ENCODE measurements around the gene SLC1A2. TPM values are rescaled to one million over a fixed set of nuclear protein-coding genes. Genes with fewer than 3 reads are reported as not detected.

SLC1A2 gene
- total and polyA plus RNA-seq, 2 of the 4 experiments (the other 2 are of a cell fraction) = 0.15 to 0.54 TPM

GRCh38 chr11:35366798-35367197 is 52.6 kb downstream of the SLC1A2 start:
- in situ Hi-C loops (cut with MboI; ENCODE audit: low sequenced_read_pairs) = no loop called here
- peaks cover 11% of the 10 kb centered on the region for H3K9me1 ChIP-seq (ENCODE audit: insufficient read depth, low read length)
- no peaks in the 10 kb centered on the region for H3K79me1 ChIP-seq (ENCODE audit: low read depth in 1 of 2, low read length in 2 of 2)
- no peak for TF ChIP-seq MAFK (IDR thresholded peaks at IDR 0.05; ENCODE audit: low read depth, low read length)
- no peak for TF ChIP-seq NFE2L2 (IDR thresholded peaks at IDR 0.05; ENCODE audit: low read depth, low read length)
- TF ChIP-seq RAD21 (IDR thresholded peaks at IDR 0.05; ENCODE audit: low read length) = no peak
- TF ChIP-seq SMC3 (IDR thresholded peaks at IDR 0.05; ENCODE audit: low read depth, low read length) = no peak
- H3K9me3 ChIP-seq (ENCODE audit: control insufficient read depth, insufficient read depth, low read length) = no peaks in the 10 kb centered on the region; the same call in 1 of the 2 replicates
- no peak overlapping the region for H3K4me3 ChIP-seq (ENCODE audit: insufficient read depth, low read depth, low read length)
- ChIA-PET POLR2A (ENCODE audit: unreplicated experiment) (interaction anchor here (0.6 kb wide), 1 partner anchor 58 kb away, joined by 4 read pairs; no protein-coding TSS in a partner anchor), CTCF (no interaction called here)
- H4K8ac ChIP-seq (ENCODE audit: low read depth in 2 of 2, low read length in 2 of 2) = peak overlapping the region in 1 of 2 experiments; percentile 52; a peak in 1 of 4 replicates
- no peaks in the 10 kb centered on the region for H3K27me3 ChIP-seq (ENCODE audit: control insufficient read depth, insufficient read depth, low read length)
- H3K27ac ChIP-seq (ENCODE audit: insufficient read depth, low read length) = no peak overlapping the region
- no peak for ATAC-seq (ENCODE audit: low read depth)
- H2BK5ac ChIP-seq (ENCODE audit: low read depth, low read length, poor library complexity, severe bottlenecking) = no peak overlapping the region
- H2BK120ac ChIP-seq (ENCODE audit: low read depth, low read length) = peak overlapping the region; percentile 18
- no peak overlapping the region for H3K9ac ChIP-seq (ENCODE audit: low read depth, low read length)
- H3K56ac ChIP-seq (ENCODE audit: extremely low read depth, insufficient read depth, low read length) = no peak overlapping the region
- no TSS peak for BruUV-seq (replicated peaks)
- no peaks in the 10 kb centered on the region for H3K36me3 ChIP-seq (ENCODE audit: control insufficient read depth, insufficient read depth, low read length)
- no peak overlapping the region for H2AFZ ChIP-seq (replicated peaks; ENCODE audit: low read length, poor library complexity)
- H3K4ac ChIP-seq (ENCODE audit: low read depth, low read length) = peak overlapping the region; percentile 72
- intact Hi-C loops (cut with micrococcal nuclease) = loop anchor here (5.0 kb wide), 1 partner anchor 129 kb away; no protein-coding TSS in a partner anchor
- dilution Hi-C loops (cut with HindIII; ENCODE audit: low sequenced_read_pairs, unreplicated experiment) = no loop called here
- no peak overlapping the region; the same call in 1 of the 2 replicates for H4K91ac ChIP-seq (ENCODE audit: insufficient read depth, low read depth, low read length)
- no peak overlapping the region for H4K5ac ChIP-seq (ENCODE audit: low read depth, low read length)
- no CpG with 5 or more reads among the region's 1 CpG for WGBS, 2 experiments (ENCODE audit: extremely low coverage in 2 of 2, insufficient read length in 1 of 2)
- peaks cover 22% of the 10 kb centered on the region for H3K4me1 ChIP-seq (ENCODE audit: control insufficient read depth, insufficient read depth, low read length)
- H4K20me1 ChIP-seq (ENCODE audit: insufficient read depth, low read length) = no peaks in the 10 kb centered on the region
- peak overlapping the region; percentile 83; the same call in 2 of the 3 replicates for H2BK15ac ChIP-seq (ENCODE audit: low read depth, low read length)
- peak overlapping the region; percentile 83 for H2AK5ac ChIP-seq (ENCODE audit: low read depth, low read length)
- no peak overlapping the region for H3K4me2 ChIP-seq (ENCODE audit: low read depth, low read length)
- H3K14ac ChIP-seq (replicated peaks; ENCODE audit: low read depth, low read length) = peak overlapping the region; percentile 51; the same call in 1 of the 2 replicates
- H2AK9ac ChIP-seq (replicated peaks; ENCODE audit: low read depth, low read length, poor library complexity) = peak overlapping the region; percentile 73
- DNase-seq = no peak
- H3K23ac ChIP-seq (ENCODE audit: low read depth, low read length) = no peak overlapping the region
- peak overlapping the region; percentile 81; the same call in 1 of the 2 replicates for H2BK20ac ChIP-seq (ENCODE audit: low read depth, low read length)
- peak overlapping the region; percentile 37; the same call in 1 of the 2 replicates for H3K18ac ChIP-seq (ENCODE audit: low read depth, low read length)

Measured in IMR-90 (cell line).